Esophagus squamous epithelium (tissue), 4 donors: Measurements from ENCODE around the gene TRPM6.

Experiments
- POLR2A ChIP-seq, 4 donors: fragments of 450-650 bp; IDR thresholded peaks; one replicate each; pipeline ENCODE4 v1.6.1; 2017; ENCODE audit warnings: antibody characterized with exemption in 4 of 4, mild to moderate bottlenecking in 4 of 4, moderate library complexity in 3 of 4
- TF ChIP-seq, protein P1 (sequence below), 6 experiments: fragments of 450-650 bp in 4 of 6; fragments of 200-600 bp in 2 of 6; sonication (generic) in 2 of 6; IDR thresholded peaks; one replicate each; pipeline ENCODE4 v1.5.1; 2016 to 2019; ENCODE audit warnings: antibody characterized with exemption in 6 of 6, mild to moderate bottlenecking in 4 of 6, moderate library complexity in 4 of 6

DNA sequence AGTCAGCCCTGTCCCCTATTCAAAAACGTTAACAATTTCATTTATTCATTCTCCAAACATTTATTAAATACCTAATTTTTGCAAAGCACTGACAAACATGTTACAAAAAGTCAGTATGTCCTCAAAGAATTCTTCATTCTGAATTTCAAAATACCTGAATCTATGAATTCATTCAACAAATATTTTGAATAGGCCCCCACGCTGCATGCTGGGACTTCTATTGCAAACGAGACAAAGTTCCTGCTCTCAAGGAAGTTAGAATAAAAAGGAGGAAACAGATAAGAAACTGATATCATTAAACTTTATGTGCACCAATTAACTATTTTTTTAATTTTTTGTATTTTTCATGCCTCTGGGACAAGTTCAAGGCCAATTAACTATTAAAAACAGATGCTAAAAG lies 26.6 kb downstream of the TRPM6 start:
- TF ChIP-seq, protein P1, sequence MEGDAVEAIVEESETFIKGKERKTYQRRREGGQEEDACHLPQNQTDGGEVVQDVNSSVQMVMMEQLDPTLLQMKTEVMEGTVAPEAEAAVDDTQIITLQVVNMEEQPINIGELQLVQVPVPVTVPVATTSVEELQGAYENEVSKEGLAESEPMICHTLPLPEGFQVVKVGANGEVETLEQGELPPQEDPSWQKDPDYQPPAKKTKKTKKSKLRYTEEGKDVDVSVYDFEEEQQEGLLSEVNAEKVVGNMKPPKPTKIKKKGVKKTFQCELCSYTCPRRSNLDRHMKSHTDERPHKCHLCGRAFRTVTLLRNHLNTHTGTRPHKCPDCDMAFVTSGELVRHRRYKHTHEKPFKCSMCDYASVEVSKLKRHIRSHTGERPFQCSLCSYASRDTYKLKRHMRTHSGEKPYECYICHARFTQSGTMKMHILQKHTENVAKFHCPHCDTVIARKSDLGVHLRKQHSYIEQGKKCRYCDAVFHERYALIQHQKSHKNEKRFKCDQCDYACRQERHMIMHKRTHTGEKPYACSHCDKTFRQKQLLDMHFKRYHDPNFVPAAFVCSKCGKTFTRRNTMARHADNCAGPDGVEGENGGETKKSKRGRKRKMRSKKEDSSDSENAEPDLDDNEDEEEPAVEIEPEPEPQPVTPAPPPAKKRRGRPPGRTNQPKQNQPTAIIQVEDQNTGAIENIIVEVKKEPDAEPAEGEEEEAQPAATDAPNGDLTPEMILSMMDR (IDR thresholded peaks at IDR 0.05) = no peak
- TF ChIP-seq POLR2A (IDR thresholded peaks at IDR 0.05) = no peak
